GM12872 (cell line): ENCODE data around the gene CHRD.

ENCODE experiments used
- TF ChIP-seq, protein P1 (sequence below): IDR thresholded peaks from 3 replicates; pipeline ENCODE4 v1.5.1; 2011; ENCODE audit warnings: low read depth, mild to moderate bottlenecking, low read length, moderate library complexity; ENCODE audit not compliant: insufficient read depth

CHRD gene

GRCh38 chr3:184335661-184336546 is 44.0 kb upstream of the CHRD start:
- TF ChIP-seq, protein P1, sequence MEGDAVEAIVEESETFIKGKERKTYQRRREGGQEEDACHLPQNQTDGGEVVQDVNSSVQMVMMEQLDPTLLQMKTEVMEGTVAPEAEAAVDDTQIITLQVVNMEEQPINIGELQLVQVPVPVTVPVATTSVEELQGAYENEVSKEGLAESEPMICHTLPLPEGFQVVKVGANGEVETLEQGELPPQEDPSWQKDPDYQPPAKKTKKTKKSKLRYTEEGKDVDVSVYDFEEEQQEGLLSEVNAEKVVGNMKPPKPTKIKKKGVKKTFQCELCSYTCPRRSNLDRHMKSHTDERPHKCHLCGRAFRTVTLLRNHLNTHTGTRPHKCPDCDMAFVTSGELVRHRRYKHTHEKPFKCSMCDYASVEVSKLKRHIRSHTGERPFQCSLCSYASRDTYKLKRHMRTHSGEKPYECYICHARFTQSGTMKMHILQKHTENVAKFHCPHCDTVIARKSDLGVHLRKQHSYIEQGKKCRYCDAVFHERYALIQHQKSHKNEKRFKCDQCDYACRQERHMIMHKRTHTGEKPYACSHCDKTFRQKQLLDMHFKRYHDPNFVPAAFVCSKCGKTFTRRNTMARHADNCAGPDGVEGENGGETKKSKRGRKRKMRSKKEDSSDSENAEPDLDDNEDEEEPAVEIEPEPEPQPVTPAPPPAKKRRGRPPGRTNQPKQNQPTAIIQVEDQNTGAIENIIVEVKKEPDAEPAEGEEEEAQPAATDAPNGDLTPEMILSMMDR = no peak

- TF ChIP-seq, protein P1 = no peak
Observed at GRCh38 chr3:184336547-184337398, 43.1 kb upstream of the CHRD start.

DNA sequence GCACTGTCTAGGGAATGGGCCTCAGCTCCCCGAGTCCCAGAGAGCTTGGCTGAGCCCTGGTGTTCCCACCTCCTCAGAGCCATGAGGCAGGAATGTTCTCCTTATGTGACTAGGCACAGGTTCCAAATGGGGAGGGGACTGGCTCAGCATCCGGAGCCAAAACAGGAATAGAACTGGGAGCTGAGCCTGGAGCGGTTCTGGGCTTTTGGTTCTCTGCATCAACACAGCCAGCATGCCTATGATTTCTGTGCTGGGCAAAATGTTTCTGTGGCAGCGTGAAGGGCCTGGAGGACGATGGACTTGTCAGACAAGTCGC is 42.5 kb upstream of the CHRD start, which contains the start of gene FAM131A:
TSS of gene FAM131A (plus strand) at position 202 of the 316 bp plus-strand sequence. CDS start at position 233, 31 bp downstream.
- TF ChIP-seq, protein P1 = no peak

- TF ChIP-seq, protein P1 = no peak
Observed at GRCh38 chr3:184337981-184338380, 41.9 kb upstream of the CHRD start.

DNA sequence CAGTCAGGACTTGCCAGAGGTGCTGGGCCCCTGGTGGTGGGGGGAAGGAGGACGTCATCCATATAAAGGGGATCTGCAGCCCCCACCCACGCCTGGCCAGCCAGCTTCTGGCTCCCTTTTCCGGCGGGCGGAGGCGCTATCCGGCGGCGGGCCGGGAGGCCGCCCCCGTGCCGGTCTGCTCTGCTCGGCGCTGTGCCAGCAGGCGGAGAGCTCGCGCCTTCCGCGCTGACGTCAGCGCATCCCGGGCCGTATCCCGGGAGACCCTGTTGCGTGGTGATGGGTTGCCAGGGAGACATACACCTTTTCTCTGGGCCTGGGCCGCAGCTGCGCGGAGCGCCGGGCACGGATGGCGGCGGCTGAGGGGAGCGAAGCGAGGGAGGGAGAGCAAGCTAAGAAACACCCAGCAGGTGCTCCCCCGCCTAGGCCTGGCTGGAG is 41.3 kb upstream of the CHRD start:
- TF ChIP-seq, protein P1 = no peak

DNA sequence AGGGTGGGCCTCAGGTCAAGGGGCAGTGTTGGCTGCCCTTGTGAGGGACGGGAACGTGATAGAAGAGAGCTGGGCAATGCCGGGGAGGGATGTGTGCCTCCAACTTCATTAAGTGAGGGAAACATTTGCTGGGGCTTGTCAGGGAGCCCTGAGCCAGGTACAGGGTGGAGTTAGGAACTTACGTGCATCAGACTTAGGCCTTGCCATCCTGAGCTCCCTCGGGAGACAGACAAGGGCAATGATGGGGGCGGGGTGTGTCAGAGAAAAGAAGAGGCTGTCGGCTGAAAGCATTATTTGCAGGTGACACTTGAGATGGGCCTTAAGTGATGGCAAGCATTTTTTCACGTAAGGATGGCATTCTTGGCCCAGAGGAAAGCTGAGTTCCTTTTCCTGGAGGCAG is 40.9 kb upstream of the CHRD start:
- TF ChIP-seq, protein P1 = no peak

GRCh38 chr3:184341925-184342324 is 37.9 kb upstream of the CHRD start:
- TF ChIP-seq, protein P1 = no peak
